ENCODE measurements around the gene FOXP1.

The FOXP1 gene

DNA sequence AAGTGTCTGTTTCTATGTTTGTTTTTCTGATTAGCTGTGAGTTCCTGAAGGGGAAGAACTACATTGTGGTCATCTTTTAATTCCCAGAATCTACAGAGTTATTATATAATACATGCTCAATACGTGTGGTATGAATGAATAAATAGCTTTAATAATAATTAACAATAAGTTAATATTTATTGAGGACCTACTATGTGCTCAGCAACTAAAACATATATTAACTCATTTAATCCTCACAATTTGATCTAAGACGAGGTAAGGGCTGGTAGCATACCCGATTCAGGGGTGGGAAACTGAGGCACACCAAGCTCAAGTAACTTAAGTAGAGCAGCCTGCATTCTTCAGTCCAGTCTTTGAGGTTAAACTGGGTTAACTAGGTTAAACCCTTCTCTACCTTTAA, 553.8 kb downstream of the FOXP1 start:
- TF ChIP-seq, protein P1, sequence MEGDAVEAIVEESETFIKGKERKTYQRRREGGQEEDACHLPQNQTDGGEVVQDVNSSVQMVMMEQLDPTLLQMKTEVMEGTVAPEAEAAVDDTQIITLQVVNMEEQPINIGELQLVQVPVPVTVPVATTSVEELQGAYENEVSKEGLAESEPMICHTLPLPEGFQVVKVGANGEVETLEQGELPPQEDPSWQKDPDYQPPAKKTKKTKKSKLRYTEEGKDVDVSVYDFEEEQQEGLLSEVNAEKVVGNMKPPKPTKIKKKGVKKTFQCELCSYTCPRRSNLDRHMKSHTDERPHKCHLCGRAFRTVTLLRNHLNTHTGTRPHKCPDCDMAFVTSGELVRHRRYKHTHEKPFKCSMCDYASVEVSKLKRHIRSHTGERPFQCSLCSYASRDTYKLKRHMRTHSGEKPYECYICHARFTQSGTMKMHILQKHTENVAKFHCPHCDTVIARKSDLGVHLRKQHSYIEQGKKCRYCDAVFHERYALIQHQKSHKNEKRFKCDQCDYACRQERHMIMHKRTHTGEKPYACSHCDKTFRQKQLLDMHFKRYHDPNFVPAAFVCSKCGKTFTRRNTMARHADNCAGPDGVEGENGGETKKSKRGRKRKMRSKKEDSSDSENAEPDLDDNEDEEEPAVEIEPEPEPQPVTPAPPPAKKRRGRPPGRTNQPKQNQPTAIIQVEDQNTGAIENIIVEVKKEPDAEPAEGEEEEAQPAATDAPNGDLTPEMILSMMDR (IDR thresholded peaks at IDR 0.05; ENCODE audit: low read depth, low read length) = no peak

DNA sequence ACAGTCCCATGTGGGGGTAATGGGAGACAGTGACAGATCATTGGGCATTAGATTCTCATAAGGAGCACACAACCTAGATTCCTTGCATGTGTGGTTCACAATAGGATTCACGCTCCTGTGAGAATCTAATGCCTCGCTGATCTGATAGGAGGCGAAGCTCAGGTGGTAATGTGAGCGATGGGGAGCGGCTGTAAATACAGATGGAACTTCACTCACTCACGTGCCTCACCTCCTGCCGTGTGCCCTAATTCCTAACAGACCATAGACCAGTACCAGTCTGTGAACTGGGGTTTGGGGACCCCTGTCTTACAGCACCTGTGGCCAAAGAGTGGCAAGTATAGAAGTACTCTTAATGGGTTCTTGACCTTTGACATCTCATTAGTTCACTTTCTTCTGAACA, 554.7 kb downstream of the FOXP1 start:
- H3K4me3 ChIP-seq (ENCODE audit: low read depth, low read length) = no peak overlapping the region
- TF ChIP-seq, protein P1 (IDR thresholded peaks at IDR 0.05; ENCODE audit: low read depth, low read length) = no peak

More for the DNA sequence above, 553.8 kb downstream of the FOXP1 start:
- H3K4me3 ChIP-seq (ENCODE audit: low read depth, low read length) = no peak overlapping the region

DNA sequence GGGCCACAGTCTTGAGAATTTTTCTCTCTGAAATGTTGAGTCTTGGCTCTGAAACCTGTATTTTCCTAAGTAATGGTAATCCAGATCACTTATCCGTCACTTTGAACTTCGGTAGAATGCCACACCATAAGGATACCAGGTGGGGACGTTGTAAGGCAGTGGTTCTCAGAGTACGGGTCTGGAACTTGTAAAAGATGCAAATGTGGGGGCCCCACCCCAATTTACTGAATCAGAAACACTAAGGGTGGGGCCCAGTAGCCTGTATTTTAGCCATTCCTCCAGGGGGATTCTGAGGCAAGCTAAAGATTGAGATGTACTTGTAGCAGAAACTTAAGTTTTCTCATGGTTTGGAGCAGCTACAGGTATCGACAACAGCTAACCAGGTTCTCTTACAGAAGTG, 555.3 kb downstream of the FOXP1 start:
- TF ChIP-seq, protein P1 (IDR thresholded peaks at IDR 0.05; ENCODE audit: low read depth, low read length) = no peak
- H3K4me3 ChIP-seq (ENCODE audit: low read depth, low read length) = no peak overlapping the region

DNA sequence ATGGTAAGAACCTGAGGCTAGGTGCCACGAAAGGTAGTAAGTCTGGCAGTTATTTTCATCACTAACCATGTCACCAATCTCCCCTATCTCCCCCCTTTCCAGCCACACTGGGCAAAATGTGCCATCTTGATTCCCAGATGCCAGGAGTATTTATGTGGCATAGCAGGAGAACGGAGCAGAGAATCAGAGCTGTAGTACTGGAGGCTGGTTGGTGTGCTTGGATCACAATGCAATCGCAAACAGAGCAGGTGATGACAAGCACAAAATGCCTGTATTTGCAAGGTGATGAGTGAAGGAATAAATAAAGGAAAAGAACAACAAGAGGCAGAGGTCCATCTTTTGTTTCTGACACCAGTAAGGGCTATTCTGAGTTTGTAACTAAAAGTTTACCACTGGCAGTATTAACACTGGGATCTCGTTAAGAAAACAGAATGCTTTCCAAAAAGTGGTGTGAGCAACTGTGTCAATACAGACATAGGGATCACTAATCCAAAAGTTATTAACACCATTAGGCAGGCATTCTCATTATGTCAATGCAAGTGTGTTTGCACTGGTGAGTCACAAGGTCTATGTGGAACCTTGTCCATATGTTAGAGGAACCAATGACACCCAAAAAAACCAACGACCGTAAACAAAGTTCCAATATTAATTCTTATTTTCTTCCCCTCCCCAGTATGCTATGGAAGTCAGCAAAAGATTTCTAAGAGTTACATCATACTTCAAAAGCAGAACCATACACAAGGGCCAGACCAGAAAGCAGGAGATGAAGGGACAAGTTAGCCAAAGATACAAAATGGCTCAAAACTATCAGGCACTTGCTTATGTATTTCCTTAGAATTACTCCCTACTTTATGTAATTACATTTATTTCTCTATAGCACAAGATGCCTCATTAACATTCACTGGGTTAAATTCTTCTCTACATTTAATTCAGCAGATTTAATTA, 556.6 kb downstream of the FOXP1 start:
- TF ChIP-seq, protein P1 (IDR thresholded peaks at IDR 0.05; ENCODE audit: low read depth, low read length) = no peak
- no peak overlapping the region for H3K4me3 ChIP-seq (ENCODE audit: low read depth, low read length)

DNA sequence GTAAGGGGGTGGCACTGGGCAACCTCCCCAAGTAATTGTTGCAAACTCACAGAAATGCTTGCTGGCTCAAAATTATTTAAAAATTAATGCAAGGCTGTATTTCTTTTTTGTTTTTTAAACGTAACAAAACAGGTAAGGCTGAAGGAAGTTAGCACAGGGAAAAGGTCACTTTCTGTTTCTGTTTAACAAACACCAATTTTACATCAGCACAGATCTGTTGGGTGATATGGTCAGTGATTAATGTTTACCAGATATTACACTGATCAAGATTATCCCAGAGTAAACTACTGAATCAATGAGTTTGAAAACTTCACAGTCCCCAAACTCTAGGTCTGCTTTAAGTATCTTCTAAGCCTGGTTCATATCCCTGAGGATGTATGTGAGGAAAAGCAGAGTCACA, 558.0 kb downstream of the FOXP1 start:
- H3K4me3 ChIP-seq (ENCODE audit: low read depth, low read length) = no peak overlapping the region
- TF ChIP-seq, protein P1 (IDR thresholded peaks at IDR 0.05; ENCODE audit: low read depth, low read length) = no peak

DNA sequence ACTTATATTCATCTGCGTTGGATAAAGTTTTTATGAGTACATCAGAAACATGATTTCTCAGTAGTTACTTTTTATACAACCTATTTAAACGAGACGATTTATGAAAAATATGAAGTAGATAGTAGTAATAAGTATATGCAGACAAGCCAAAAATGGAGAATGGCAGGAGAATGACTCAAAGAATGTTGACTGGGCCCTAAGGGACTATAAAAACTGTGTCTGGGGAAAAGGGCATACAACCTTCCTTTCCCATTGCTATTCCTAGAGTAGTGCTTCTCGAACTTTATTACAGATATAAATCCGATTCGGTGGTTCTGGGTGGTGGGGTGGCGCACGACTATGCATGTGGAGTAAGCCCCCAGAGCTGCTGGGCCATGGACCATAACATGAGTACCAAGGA, 558.5 kb downstream of the FOXP1 start:
- H3K4me3 ChIP-seq (ENCODE audit: low read depth, low read length) = no peak overlapping the region
- TF ChIP-seq, protein P1 (IDR thresholded peaks at IDR 0.05; ENCODE audit: low read depth, low read length) = no peak

DNA sequence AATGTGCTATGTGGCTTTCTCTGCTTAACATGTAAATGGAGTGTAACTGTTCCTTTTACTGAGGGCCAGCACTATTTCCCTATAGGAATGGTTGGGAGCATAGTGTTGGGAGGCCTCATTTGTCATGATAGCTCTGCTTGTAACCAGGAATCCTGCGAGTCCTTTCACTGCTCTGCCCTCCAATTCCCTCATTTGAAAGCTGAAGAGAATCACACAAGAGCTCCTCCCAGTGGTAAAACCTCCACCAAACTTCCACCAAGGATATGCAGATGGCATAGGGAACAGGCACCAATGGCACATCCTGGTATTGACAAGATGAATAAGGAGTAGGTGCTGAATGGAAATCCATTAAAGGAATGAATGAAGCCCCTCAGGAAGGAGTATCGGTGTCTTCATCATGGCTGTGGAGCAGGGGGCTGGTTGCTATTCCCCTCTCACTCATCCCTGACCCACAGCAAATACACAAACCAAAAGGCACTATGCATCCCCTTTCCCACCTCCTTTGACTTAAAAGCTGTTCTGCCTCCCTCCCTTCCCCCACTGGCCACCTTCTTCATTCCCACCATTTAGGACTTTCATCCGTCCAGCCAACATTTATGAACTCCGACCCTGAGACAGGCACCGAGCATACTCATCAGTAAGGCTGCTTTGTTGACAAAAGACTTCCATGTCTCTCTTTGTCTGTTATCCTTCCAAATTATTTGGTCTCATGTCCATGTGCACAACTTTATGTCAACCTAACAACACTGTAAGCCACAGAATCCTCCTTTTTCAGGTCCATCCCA, 560.8 kb downstream of the FOXP1 start:
- TF ChIP-seq, protein P1 (IDR thresholded peaks at IDR 0.05; ENCODE audit: low read depth, low read length) = no peak

More for the DNA sequence above, 560.8 kb downstream of the FOXP1 start:
- no peak overlapping the region for H3K4me3 ChIP-seq (ENCODE audit: low read depth, low read length)

Measured in WI38 (cell line).